Breast epithelium (tissue), 4 donors: Measurements from ENCODE around the gene CCDC51. TPM values are rescaled to one million over a fixed set of nuclear protein-coding genes. Genes with fewer than 3 reads are reported as not detected.

Experiments used
- DNase-seq, 2 donors: peaks; one replicate each; pipeline ENCODE4 v3.0.0-alpha.2; 2019; ENCODE audit warnings: low spot score in 2 of 2
- H3K27ac ChIP-seq, 2 donors: fragments of 200-600 bp; sonication (generic) in 1 of 2; one replicate each; pipeline ENCODE4 v1.5.1; 2016 to 2019; ENCODE audit warnings: mild to moderate bottlenecking in 1 of 2
- H3K27me3 ChIP-seq, 2 donors: fragments of 200-600 bp; sonication (generic) in 1 of 2; one replicate each; pipeline versions ENCODE4 v1.5.1 to v1.6.0; 2017 to 2019; ENCODE audit warnings: control low read depth in 1 of 2, mild to moderate bottlenecking in 1 of 2
- H3K36me3 ChIP-seq: fragments of 200-600 bp; one replicate; pipeline ENCODE4 v1.5.1; 2019
- H3K4me1 ChIP-seq, 2 donors: fragments of 200-600 bp; sonication (generic); one replicate each; pipeline ENCODE4 v1.5.1; 2016 to 2019; ENCODE audit warnings: control low read depth in 1 of 2
- H3K4me3 ChIP-seq, 3 donors: fragments of 200-600 bp; sonication (generic); 1 replicate in 2 of 3; 2 replicates in 1 of 3; pipeline ENCODE4 v1.5.1; 2016 to 2019; ENCODE audit warnings: mild to moderate bottlenecking in 3 of 3, moderate library complexity in 2 of 3
- H3K9me3 ChIP-seq, 2 donors: fragments of 200-600 bp; sonication (generic) in 1 of 2; one replicate each; pipeline ENCODE4 v1.5.1; 2016 to 2019; ENCODE audit warnings: control low read depth in 1 of 2
- CTCF ChIP-seq, 3 donors: fragments of 450-650 bp; IDR thresholded peaks; one replicate each; pipeline ENCODE4 v1.5.1; 2016 to 2017; ENCODE audit warnings: antibody characterized with exemption in 3 of 3, mild to moderate bottlenecking in 3 of 3, moderate library complexity in 3 of 3
- POLR2A ChIP-seq: fragments of 450-650 bp; IDR thresholded peaks from one replicate; pipeline ENCODE4 v1.6.1; 2016; ENCODE audit warnings: antibody characterized with exemption, mild to moderate bottlenecking, moderate library complexity
- POLR2AphosphoS5 ChIP-seq, 3 donors: sonication (generic); formaldehyde crosslinking; IDR thresholded peaks; one replicate each; pipeline ENCODE4 v1.6.1; 2017; ENCODE audit warnings: antibody characterized with exemption in 3 of 3
- intact Hi-C: fragments of 100-400 bp; cut with DNase I; formaldehyde crosslinking; loops from one replicate; pipeline ENCODE4 v1.15.1; 2023; ENCODE audit warnings: low total_unique reads
- total RNA-seq, 3 donors: library from RNA; depleted of rRNA; stranded (reverse); fragments of >200 nt; gene quantifications; one replicate each; pipeline ENCODE4 v1.1.0, GENCODE V29; 2016

The CCDC51 gene
- total RNA-seq, 3 donors from 2014 or later = 12.5 to 14.7 (median 13.9) TPM

- H3K27me3 ChIP-seq = no peaks in the 10 kb centered on the region
- H3K4me1 ChIP-seq = peaks cover 3 to 29% of the 10 kb centered on the region in 2 donors
- H3K9me3 ChIP-seq = no peaks in the 10 kb centered on the region
- no peak for DNase-seq
- no peaks in the 10 kb centered on the region for H3K36me3 ChIP-seq
- TF ChIP-seq POLR2AphosphoS5 (IDR thresholded peaks at IDR 0.05) = no peak
- no peak for TF ChIP-seq CTCF (IDR thresholded peaks at IDR 0.05)
- no peak for TF ChIP-seq POLR2A
- intact Hi-C loops = no loop called here
- no peak overlapping the region for H3K4me3 ChIP-seq
- peak overlapping the region in 1 of 2 donors; percentile 0 for H3K27ac ChIP-seq
These were observed 16.6 kb downstream of the CCDC51 start for GRCh38 chr3:48423241-48423882.

- TF ChIP-seq CTCF (IDR thresholded peaks at IDR 0.05) = no peak
- TF ChIP-seq POLR2AphosphoS5 (IDR thresholded peaks at IDR 0.05) = no peak
- TF ChIP-seq POLR2A = no peak
- Histone ChIP-seq H3K36me3 (no peaks in the 10 kb centered on the region), H3K27me3 (no peaks in the 10 kb centered on the region), H3K4me1 (peaks cover 3 to 29% of the 10 kb centered on the region in 2 donors), H3K27ac (peak overlapping the region in 1 of 2 donors; percentile 21), H3K4me3 (no peak overlapping the region), H3K9me3 (no peaks in the 10 kb centered on the region)
- no peak for DNase-seq
- intact Hi-C loops = no loop called here
These were observed 17.2 kb downstream of the CCDC51 start for GRCh38 chr3:48422681-48423080.

GRCh38 chr3:48422272-48422671 lies 17.6 kb downstream of the CCDC51 start:
- TF ChIP-seq CTCF (IDR thresholded peaks at IDR 0.05) = no peak
- H3K9me3 ChIP-seq = no peaks in the 10 kb centered on the region
- H3K27me3 ChIP-seq = no peaks in the 10 kb centered on the region
- H3K4me3 ChIP-seq = no peak overlapping the region
- no peaks in the 10 kb centered on the region for H3K36me3 ChIP-seq
- peaks cover 3 to 29% of the 10 kb centered on the region in 2 donors for H3K4me1 ChIP-seq
- no peak for DNase-seq
- intact Hi-C loops = no loop called here
- peak overlapping the region in 1 of 2 donors; percentile 21 for H3K27ac ChIP-seq

- Histone ChIP-seq H3K27ac (no peak overlapping the region), H3K27me3 (no peaks in the 10 kb centered on the region), H3K36me3 (peaks cover 5% of the 10 kb centered on the region), H3K9me3 (no peaks in the 10 kb centered on the region), H3K4me3 (no peak overlapping the region), H3K4me1 (peaks cover 0 to 16% of the 10 kb centered on the region in 2 donors)
- DNase-seq = no peak
- TF ChIP-seq POLR2A (no peak), CTCF (IDR thresholded peaks at IDR 0.05) (no peak), POLR2AphosphoS5 (IDR thresholded peaks at IDR 0.05) (no peak)
- intact Hi-C loops = no loop called here
These were observed 19.4 kb downstream of the CCDC51 start for GRCh38 chr3:48420561-48420960.

- TF ChIP-seq POLR2AphosphoS5 (IDR thresholded peaks at IDR 0.05) (no peak), POLR2A (no peak), CTCF (IDR thresholded peaks at IDR 0.05) (no peak)
- Histone ChIP-seq H3K4me3 (no peak overlapping the region), H3K9me3 (no peaks in the 10 kb centered on the region), H3K27me3 (no peaks in the 10 kb centered on the region), H3K4me1 (peaks cover 0 to 7% of the 10 kb centered on the region in 2 donors), H3K36me3 (peaks cover 11% of the 10 kb centered on the region), H3K27ac (no peak overlapping the region)
- DNase-seq = no peak
- intact Hi-C loops = loop anchor here (10.0 kb wide), 1 partner anchor 145 kb away; no protein-coding TSS in a partner anchor
These were observed 20.3 kb downstream of the CCDC51 start for GRCh38 chr3:48419597-48419996.
